HG02678 (cell line): Measurements from ENCODE around the gene TICAM2.
"Not testable (repeated sequence)": the region's sequence is repeated elsewhere in the genome, so short reads cannot be mapped to it uniquely, and the experiment has no call there.

Experiments used
- ATAC-seq: cut with Tn5 transposase; IDR thresholded peaks from one replicate; pipeline ENCODE4 v1.9.1; 2021; ENCODE audit warnings: mild to moderate bottlenecking, moderate library complexity; ENCODE audit not compliant: unreplicated experiment

Gene TICAM2, protein sequence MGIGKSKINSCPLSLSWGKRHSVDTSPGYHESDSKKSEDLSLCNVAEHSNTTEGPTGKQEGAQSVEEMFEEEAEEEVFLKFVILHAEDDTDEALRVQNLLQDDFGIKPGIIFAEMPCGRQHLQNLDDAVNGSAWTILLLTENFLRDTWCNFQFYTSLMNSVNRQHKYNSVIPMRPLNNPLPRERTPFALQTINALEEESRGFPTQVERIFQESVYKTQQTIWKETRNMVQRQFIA

DNA sequence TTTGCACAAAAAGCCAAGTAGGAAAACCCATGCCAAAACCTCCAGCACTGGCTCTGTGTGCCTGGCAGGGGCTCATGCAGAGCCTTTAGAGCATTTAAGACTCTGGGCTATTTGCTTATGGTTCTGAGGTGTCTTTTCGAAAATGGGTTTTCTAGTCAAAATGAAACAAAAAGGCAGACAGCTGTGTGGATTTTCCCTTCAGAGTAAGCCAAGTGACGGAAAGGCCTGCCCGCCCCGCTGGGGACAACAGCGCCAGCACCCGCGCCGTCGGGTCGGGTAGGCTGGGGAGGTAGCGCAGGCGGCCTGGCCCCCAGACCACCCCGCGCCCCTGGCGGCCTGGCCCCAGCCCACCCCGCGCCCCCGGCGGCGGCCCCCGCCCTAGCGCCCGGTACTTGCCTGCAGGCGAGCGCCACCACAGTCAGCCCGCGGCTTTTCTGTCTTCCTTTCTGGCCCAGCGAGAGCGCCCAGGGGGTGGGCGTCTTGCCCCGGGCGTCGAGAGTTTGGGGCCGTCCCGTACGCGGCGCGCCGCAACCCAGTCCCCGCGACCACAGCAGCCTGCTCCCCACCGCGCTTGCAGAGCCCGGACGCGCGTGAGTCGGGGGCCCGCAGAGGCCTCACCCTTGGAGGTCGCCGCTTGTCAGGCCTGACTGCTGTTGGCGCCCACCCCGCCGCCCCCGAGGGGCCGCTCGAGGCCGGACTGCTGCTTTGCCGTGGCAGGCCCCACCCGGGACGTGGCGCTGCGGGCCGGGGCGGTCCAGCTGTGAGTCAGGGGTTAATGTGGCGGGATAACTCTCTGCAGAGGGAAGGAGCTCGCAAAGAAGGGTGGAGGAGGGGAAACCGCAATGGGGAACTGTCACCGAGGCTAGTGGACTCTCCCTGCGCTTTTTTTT is at the start of gene TICAM2:
TSS of gene TICAM2 (minus strand) at position 779 of the 890 bp plus-strand sequence. CDS start 21,223 bp downstream, outside the sequence.
- peak; percentile 80 for ATAC-seq

DNA sequence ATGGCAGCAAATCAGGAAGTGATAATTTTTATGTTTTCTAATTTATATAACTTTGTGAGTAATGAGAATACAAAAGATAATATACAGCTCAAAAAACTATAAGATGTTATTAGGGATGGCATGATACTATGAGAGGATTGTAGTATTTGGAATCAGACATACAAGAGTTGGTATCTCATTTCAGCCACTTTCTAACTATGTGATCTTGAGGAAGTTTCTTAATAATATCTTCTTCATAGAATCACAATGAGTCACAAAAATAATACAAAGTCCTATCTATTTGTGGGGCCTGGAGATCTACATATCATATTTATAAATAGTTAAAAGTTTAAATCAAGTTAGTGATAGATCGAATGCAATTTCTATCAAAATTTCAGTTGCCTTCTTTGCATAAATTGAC is 47.3 kb upstream of the TICAM2 start:
- no peak for ATAC-seq

DNA sequence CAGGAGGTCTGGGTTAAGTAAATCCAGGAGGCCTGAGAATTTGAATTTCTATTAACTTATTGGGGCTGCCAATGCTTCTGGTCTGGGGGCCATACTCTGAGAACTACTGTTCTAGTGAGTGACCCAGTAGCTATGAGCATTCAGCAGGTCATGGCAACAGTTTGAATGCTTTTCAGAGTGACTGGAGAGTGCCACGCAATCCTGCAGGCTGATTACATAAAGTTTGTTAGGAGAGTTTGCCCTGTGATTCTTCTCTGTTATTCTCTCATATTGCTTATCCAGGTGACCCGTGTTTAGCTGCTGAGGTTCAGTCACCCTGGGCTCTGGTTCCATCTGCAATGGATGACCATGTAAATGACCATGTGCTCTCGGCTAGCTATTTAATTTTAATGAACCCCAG is 45.8 kb upstream of the TICAM2 start:
- ATAC-seq, result no peak

DNA sequence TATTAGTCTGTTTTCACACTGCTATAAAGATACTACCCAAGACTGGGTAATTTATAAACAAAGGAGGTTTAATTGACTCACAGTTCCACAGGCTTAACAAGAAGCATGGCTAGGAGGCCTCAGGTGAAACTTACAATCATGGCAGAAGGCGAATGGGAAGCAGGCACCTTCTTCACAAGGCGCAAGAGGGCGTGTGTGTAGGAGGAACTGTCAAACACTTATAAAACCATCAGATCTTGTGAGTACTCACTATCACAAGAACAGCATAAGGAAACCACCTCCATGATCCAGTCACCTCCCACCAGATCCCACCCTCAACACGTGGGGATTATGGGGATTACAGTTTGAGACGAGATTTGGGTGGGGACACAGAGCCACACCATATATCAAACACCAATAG is 43.1 kb upstream of the TICAM2 start:
- ATAC-seq, result not testable (repeated sequence)

DNA sequence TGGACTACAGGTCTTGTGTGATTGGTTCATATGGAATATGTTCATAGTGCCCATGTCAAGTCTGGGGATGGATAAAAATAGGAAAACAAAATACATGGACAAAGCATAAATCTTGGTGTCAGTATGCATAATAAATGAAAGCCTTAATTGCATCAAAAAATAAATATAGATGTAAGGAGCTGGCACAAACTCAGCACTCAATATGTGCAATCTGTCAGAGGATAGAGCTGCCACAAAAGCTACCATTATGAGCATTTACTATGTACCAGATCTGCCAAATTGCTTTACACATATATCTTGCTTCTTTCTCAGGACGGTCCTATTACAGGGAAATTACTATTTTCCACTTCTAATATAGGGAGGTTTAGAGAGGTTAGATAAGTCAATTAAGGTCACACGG is 41.8 kb upstream of the TICAM2 start:
- ATAC-seq, result no peak

DNA sequence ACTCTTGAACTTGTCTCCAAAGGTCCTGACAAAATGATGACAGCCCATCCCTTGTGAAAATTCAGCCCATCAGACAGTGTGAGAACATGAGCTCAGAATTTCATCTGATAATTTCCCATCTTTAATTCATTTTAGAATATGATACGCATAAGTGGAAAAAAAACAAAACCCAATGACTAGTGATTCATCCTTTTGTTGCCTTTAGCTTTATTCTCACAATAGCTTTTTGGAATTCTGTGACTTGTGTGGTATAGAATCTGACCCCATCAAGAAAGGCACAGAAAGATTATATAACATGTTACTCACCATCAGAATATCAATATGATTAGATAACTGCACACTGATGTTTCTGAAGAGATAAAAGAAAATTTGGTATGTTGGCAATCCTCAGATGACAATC is 39.7 kb upstream of the TICAM2 start:
- no peak for ATAC-seq

DNA sequence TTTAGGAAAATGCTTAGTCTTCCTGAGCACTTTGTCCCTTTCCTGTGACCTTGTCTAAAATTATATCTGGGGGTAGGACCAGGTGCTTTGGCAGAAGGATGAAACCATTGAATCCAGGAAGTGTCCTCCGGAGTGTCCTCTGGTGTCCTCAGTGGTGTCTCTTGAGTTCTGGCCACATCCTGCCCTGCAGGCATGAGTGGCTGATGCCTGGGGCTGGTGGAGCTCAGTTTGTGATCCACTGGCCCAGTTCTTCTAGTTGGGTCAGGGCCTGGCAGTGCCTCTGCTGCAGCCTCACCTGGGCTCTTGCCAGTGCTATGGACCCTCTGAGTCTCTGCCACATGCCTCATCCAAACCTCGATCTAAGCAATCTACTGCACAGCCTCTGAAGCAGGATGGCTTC is 38.0 kb upstream of the TICAM2 start:
- ATAC-seq, result no peak

DNA sequence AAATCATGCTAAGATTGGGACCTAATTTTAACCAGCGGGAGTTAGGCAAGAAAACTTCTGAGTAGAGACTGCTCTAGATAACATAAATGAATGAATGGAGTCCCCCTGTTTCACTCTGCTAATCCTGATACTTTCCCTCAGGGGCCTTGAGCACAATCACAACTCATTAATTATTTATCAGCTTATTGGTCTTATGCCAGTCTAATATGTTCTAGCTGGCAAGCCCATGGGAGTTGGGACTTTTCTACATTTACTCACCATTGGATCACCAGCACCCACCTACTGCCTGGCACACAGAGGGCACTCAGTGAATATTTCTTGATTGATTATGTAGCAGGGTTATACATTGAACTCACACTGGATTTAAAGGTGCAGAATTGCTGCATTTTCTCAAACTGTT is 37.1 kb upstream of the TICAM2 start:
- ATAC-seq, result no peak

DNA sequence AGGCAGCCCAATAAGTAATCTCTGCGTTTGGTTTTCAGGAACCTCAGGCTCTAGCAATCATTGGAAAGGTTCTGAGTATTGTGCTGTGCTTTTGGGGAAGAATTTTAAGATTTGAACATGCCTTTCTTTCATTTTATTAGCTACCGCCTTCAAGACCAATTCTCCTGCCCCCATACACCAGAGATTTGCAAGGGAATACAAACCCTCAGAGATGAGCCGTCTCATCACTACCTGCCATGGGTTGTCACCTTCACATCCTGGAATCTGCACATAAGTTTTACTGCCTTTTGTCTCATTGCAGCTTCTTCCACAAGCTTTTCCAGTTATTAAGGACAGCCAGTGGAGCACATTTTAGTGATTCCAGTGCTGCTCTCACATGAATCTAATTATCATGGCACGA is 35.2 kb upstream of the TICAM2 start:
- no peak for ATAC-seq

DNA sequence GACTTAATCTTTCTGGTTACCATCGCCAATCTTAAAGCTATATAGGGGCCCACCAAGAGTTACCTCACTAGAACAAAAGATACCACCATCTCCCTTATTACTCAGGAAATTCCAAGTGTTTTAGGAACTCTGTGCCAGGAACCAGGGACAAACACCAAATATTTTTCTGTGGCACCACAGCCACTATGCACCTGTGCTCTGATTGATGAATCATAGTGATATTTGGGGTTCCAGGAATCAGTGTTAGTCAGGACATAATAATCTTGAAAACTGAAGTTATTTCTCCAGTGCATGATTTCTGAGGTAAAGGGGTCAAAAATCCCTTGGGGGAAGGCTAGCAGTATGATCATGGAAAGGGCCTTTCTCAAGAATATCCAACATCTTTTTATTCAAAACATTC is 33.7 kb upstream of the TICAM2 start:
- ATAC-seq, result no peak

DNA sequence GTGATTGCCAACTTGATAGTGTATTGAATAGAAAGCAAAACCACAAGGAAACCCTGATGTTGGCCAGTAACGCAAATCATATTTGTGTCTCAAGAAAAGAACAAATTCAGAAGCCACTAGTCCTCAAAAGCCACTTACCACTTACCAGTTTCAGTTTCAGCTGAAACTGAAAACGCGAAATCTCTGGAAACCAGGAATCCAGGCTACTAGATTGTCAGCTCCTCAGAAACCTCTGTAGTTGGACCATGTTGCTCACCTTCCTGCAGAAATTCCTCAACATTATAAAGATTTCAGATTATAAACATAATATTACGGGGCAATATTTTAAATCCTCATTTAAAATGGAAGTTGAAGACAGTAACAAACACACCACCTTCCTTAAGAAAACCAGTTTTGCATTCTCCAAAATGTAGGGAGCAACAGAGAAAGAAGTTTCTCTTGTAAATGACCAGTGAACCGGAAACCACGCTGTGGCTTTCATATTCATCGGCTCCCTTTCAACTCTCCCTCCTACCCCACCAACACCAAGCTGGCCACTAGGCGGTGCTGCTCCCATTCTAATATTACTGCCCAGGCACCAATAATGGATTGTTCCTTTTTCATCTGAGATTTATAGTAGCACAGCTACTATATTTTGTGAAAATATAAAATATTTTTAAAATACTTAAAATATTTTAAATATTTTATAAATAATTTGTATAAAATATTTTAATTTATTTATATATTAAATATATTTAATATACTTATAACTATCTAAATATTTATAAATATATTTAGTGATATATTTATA is 32.3 kb upstream of the TICAM2 start:
- peak; percentile 73 for ATAC-seq

DNA sequence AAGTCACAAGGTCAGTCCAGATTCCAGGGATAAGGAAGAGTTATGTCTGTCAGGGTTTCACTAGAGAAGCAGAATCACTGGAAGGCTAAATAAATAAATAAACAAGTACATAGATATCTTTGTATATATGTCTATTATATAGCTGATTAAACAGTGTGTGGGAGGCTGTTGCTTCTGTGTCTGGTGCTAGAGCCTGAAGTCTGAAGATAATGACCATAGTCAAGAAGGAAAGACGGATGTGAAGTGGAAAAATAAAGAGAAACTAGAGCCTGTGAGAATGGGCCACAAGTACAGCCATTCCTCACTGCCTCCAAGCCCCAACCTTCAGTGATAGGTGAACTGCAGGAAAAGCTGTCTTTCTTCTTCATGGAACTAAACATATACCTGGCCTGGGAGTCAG is 27.6 kb upstream of the TICAM2 start:
- no peak for ATAC-seq

DNA sequence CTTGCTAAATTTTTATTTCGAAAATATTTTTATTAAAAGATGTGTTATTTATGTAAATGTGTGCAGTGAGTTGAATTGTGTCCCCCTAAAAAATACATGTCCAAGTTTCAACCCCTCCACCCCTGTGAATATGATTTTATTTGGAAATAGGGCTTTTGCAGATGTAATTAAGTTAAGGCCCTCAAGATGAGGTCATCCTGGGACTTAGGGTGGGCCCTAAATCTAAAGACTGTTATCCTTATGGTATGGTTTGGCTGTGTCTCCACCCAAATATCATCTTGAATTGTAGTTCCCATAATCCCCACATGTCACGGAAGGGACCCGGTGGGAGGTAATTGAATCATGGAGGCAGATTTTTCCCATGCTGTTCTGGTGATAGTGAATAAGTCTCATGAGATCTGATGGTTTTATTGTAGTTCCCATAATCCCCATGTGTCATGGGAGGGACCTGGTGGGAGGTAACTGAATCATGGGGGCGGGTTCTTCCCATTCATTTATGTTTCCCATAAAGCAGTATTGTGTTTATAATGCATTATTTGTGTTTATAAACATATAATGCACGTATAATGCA is 25.1 kb upstream of the TICAM2 start:
- no peak for ATAC-seq

DNA sequence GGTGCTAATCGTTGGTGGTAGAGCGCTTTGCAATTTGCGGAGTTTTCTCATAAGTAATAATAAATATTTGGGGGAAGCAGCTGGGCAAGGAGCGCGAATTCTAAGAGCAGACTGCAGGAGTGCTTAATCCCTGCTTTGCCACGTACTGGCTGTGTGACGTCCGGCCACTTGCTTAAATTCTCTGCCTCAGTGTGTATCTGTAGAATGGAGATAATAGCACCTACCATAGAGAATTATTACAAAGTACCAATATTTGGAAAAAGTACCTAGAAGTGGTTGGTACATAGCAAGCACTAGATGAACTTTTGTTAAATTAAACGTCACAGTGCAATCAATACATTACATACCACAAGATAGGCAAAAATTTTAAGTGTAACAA is 24.2 kb upstream of the TICAM2 start:
- peak; percentile 30 for ATAC-seq

DNA sequence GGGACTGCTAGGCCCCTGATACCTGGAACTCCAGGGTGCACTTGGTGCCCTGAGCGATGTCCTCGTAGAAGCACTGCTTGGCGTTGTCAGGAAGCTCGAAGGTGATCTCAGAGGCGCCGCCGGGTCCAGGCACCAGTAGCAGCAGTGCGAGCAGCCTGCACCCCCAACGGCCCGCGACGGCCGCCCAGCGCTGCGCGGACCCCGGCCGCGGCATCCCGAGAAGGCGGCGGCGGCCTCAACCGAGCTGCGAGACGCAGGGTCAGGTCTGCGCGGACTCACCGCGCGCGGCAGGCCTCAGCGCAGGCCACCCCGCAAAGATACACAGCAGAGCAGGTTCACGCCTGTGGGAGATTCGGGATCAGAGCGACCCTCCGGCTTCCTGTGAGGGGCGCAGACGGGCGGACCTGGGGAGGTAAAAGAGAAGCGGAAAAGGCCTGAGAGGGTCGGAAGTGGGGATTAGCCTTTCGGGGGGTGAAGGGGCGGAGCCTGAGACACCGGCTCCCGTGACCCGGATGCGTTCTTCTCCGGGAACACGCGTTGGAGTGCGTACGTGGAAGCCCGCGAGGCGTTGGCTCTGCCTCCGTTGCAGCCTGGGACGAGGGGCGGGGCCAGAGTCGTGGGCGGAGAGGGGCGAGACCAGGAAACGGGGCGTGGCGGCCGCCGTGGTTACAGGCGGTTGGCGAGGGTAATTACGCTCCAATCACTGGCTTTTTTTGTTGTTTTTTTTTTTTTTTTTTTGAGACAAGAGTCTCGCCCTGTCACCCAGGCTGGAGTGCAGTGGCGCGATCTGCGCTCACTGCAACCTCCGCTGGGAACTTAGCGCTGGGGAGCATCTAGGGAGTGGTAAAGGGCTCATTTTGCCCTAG is 23.5 kb upstream of the TICAM2 start, which contains the start of gene TMED7:
TSS of gene TMED7 (minus strand) at position 458 of the 866 bp plus-strand sequence. CDS start at position 214, 244 bp downstream.
- peak; percentile 91 for ATAC-seq

DNA sequence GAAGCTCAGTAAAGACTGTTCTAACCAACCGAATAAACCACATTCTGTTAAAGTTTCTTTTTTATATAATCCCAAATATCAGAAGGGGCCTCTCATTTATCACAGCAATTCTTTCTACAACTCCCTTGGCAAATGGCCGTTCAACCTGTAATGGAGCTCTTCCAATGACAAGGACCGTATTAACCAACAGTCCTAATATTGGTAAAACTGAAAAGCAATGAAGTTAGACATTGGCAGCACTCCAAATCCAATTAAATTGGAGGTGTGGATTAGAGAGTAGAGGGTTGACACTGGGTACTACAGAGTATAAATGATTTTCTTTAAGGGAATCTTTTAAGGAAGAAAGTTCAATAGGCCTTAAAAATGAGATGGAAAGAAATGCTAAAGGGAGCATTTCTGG is 22.7 kb upstream of the TICAM2 start:
- no peak for ATAC-seq

DNA sequence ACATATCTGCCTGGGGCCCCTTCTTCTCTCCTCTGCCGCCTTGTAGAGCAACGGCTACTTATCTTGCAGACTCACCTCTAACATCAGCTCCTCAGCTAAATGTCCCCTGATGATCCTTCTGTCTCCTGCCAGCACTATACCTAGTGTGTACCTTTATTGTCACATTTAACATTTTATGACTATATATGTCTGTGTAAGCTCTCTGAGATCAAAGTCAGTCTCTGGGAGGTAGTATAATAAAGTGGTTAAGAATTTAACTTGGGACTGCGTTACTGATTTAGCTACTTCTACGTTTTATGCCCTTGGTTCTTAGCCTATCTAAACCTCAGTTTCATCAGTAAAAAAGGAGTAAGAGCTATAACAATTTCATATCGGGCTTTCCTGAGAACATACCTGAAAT is 21.4 kb upstream of the TICAM2 start:
- ATAC-seq, result no peak

DNA sequence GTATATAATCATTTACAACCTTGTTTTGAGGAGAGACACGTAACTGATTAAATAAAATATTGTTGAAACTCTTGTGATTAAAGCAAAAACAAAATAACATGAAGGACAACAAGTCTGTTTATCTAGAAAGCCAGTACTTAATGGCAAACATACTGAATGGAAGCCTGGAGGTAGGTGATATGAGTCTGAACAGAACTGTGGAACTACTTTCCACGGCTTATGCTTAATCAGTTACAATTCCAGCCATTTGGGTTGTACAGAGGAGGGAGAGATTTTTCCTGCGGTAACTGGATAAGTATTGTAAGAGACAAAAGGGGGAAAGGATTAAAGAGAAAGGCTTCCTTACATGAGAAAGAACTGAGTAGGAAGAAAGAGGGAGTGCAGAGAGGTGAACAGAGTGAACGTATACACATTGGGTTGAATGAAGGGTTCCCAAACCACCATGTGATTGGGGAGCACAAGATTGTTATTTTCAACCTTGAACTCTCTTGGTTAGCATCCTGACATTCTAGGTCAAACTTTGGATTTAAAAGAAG is 19.2 kb upstream of the TICAM2 start:
- ATAC-seq, result no peak

DNA sequence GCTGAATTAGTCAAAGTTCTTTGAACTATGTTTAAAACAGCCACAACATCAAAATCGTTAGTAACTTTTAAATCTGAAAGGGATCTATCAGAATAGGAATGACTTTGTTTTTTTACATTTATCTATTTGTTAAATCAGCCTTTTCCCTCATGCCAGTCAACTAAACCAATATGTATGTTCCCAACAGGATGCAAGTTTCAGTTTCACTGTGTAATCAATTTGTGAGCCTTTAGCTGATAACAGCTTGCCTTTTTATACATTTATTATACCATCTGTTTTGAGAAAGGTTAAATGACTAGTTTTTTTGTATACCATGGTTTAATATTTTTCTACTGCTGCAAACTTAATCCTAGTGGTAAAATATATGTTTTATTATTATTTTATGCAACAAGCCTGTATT is 14.6 kb upstream of the TICAM2 start:
- ATAC-seq, result no peak

DNA sequence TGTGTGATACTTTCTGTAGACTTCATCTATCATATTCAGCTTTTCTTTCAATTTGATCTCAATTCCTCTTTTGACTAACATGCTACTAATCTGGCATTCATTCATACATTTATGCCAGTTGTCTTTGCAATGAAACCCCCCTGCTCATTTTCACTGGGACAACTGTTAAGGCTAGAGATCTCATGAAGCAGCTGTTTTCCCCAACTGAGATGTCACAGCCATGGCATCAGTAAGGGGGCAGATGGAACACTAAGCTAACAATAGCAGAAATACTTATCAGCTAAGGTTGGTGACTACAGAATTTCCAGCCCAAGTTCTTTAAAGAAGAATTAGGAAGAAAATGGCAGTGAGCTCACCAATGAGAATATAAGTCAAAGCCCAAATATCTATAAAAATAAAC is 14.2 kb upstream of the TICAM2 start:
- ATAC-seq, result no peak
